H1 (cell line): Measurements from ENCODE around the gene MANEAL. TPM values are rescaled to one million over a fixed set of nuclear protein-coding genes. Genes with fewer than 3 reads are reported as not detected.

ENCODE experiments used
- CTCF ChIA-PET: fragments of 300-600 bp; sonication (Branson Sonifier 250); formaldehyde crosslinking; loops from one replicate; lab custom pipeline; 2021; ENCODE audit not compliant: partially characterized antibody; lab: Charles Lee
- POLR2A ChIA-PET: fragments of 300-600 bp; sonication (Branson Sonifier 250); formaldehyde crosslinking; loops from one replicate; lab custom pipeline; 2021; ENCODE audit warnings: inconsistent platforms; ENCODE audit not compliant: partially characterized antibody; lab: Charles Lee
- DNase-seq, 2 experiments: peaks; one replicate each; pipeline versions ENCODE4 v3.0.0 to v3.0.0-alpha.2; 2010 to 2022; ENCODE audit warnings: low spot score in 2 of 2, low read depth in 1 of 2, mixed read lengths in 1 of 2
- FAIRE-seq: peaks from 2 replicates; lab custom pipeline; 2011; peaks lifted over from hg19 to GRCh38; lab: Jason Lieb, UNC
- H2AFZ ChIP-seq: 2 replicates; pipeline ENCODE4 v1.8.1; 2012; ENCODE audit warnings: low read length, inconsistent platforms
- H2AK5ac ChIP-seq: 2 replicates; pipeline ENCODE4 v1.6.1; 2013; ENCODE audit warnings: low read depth, low read length
- H2BK120ac ChIP-seq: replicated peaks from 2 replicates; pipeline ENCODE3; 2013; ENCODE audit warnings: low read depth, low read length, inconsistent platforms
- H2BK12ac ChIP-seq: 2 replicates; pipeline ENCODE4 v1.6.1; 2013; ENCODE audit warnings: low read depth, low read length
- H2BK15ac ChIP-seq: 2 replicates; pipeline ENCODE4 v1.6.1; 2013; ENCODE audit warnings: low read length
- H2BK20ac ChIP-seq: 2 replicates; pipeline ENCODE4 v1.6.1; 2013; ENCODE audit warnings: low read length
- H2BK5ac ChIP-seq: 2 replicates; pipeline ENCODE4 v1.6.1; 2013; ENCODE audit warnings: low read depth, low read length
- H3K14ac ChIP-seq: 2 replicates; pipeline ENCODE4 v1.6.1; 2013; ENCODE audit warnings: inconsistent platforms; ENCODE audit not compliant: insufficient read length
- H3K18ac ChIP-seq: 2 replicates; pipeline ENCODE4 v1.6.1; 2013; ENCODE audit warnings: low read length; ENCODE audit errors: extremely low read depth
- H3K23ac ChIP-seq: 2 replicates; pipeline ENCODE4 v1.6.1; 2013; ENCODE audit warnings: inconsistent platforms; ENCODE audit not compliant: insufficient read length
- H3K23me2 ChIP-seq: 2 replicates; pipeline ENCODE4 v1.6.1; 2013; ENCODE audit warnings: low read depth, low read length
- H3K27ac ChIP-seq: 2 replicates; pipeline ENCODE4 v1.6.1; 2011; ENCODE audit warnings: low read depth, low read length, inconsistent platforms
- H3K27me3 ChIP-seq, 4 experiments: replicated peaks in 1 of 4; 1 replicate in 1 of 4; 2 replicates in 3 of 4; pipeline versions ENCODE4 v1.6.1 to v1.8.1; 2011 to 2013; ENCODE audit warnings: low read length in 3 of 4, mild to moderate bottlenecking in 3 of 4, inconsistent platforms in 2 of 4, mixed read lengths in 2 of 4, moderate library complexity in 1 of 4; ENCODE audit not compliant: control insufficient read depth in 3 of 4, insufficient read depth in 3 of 4; ENCODE audit errors: extremely low read depth in 1 of 4
- H3K36me3 ChIP-seq, 4 experiments: 2 replicates each; pipeline versions ENCODE4 v1.6.1 to v1.8.1; 2011 to 2013; ENCODE audit warnings: mild to moderate bottlenecking in 4 of 4, low read length in 3 of 4, moderate library complexity in 2 of 4, control low read depth in 1 of 4, inconsistent platforms in 1 of 4; ENCODE audit not compliant: insufficient read depth in 4 of 4, control insufficient read depth in 2 of 4
- H3K4ac ChIP-seq: replicated peaks from 2 replicates; pipeline ENCODE3; 2013; ENCODE audit warnings: low read length, low read depth, mixed read lengths, inconsistent platforms; ENCODE audit not compliant: insufficient read length
- H3K4me1 ChIP-seq, 4 experiments: replicated peaks in 1 of 4; 1 replicate in 1 of 4; 2 replicates in 3 of 4; pipeline versions ENCODE4 v1.6.1 to v1.8.1; 2011 to 2013; ENCODE audit warnings: low read length in 3 of 4, inconsistent platforms in 2 of 4, mixed read lengths in 1 of 4; ENCODE audit not compliant: insufficient read depth in 4 of 4, control insufficient read depth in 3 of 4
- H3K4me2 ChIP-seq, 2 experiments: 2 replicates each; pipeline versions ENCODE4 v1.6.1 to v1.8.1; 2011 to 2013; ENCODE audit warnings: low read depth in 2 of 2, low read length in 2 of 2, control low read depth in 1 of 2, inconsistent platforms in 1 of 2, mild to moderate bottlenecking in 1 of 2; ENCODE audit not compliant: insufficient read depth in 1 of 2
- H3K4me3 ChIP-seq, 4 experiments: fragments of 200-600, 300-600 bp in 1 of 4; sonication (generic), shearing (Covaris generic), sonication (Bioruptor Twin) in 1 of 4; 2 replicates each; pipeline versions ENCODE4 v1.5.1 to v1.8.1; 2011 to 2016; ENCODE audit warnings: low read length in 4 of 4, low read depth in 3 of 4, control low read depth in 2 of 4, inconsistent platforms in 2 of 4, mild to moderate bottlenecking in 2 of 4, mixed read lengths in 1 of 4, moderate library complexity in 1 of 4; ENCODE audit not compliant: insufficient read depth in 2 of 4; ENCODE audit errors: extremely low read depth in 1 of 4
- H3K56ac ChIP-seq: replicated peaks from 2 replicates; pipeline ENCODE3; 2013; ENCODE audit warnings: low read depth, mild to moderate bottlenecking, mixed read lengths, low read length, inconsistent platforms; ENCODE audit not compliant: insufficient read length
- H3K79me1 ChIP-seq: 2 replicates; pipeline ENCODE4 v1.6.1; 2013; ENCODE audit warnings: low read depth, low read length, control low read depth
- H3K79me2 ChIP-seq, 2 experiments: 2 replicates each; pipeline versions ENCODE4 v1.6.1 to v1.8.1; 2012 to 2013; ENCODE audit warnings: low read length in 2 of 2, mild to moderate bottlenecking in 2 of 2, inconsistent platforms in 1 of 2; ENCODE audit not compliant: insufficient read depth in 2 of 2, control insufficient read depth in 1 of 2
- H3K9ac ChIP-seq, 4 experiments: replicated peaks in 1 of 4; 1 replicate in 1 of 4; 2 replicates in 3 of 4; pipeline versions ENCODE4 v1.6.1 to v1.8.1; 2011 to 2013; ENCODE audit warnings: low read depth in 3 of 4, low read length in 3 of 4, control low read depth in 2 of 4, mild to moderate bottlenecking in 2 of 4, moderate library complexity in 2 of 4, inconsistent platforms in 1 of 4; ENCODE audit errors: extremely low read depth in 1 of 4
- H3K9me3 ChIP-seq, 2 experiments: 2 replicates each; pipeline versions ENCODE4 v1.6.1 to v1.8.1; 2012 to 2013; ENCODE audit warnings: mild to moderate bottlenecking in 2 of 2, moderate library complexity in 2 of 2, control low read depth in 1 of 2, inconsistent platforms in 1 of 2, low read depth in 1 of 2, low read length in 1 of 2, mixed read lengths in 1 of 2; ENCODE audit not compliant: insufficient read depth in 2 of 2
- H4K20me1 ChIP-seq, 2 experiments: replicated peaks in 1 of 2; 2 replicates each; pipeline versions ENCODE3 to v1.8.1; 2011 to 2013; ENCODE audit warnings: inconsistent platforms in 2 of 2, low read length in 2 of 2, mild to moderate bottlenecking in 1 of 2; ENCODE audit not compliant: insufficient read depth in 2 of 2, control insufficient read depth in 1 of 2
- H4K5ac ChIP-seq: 2 replicates; pipeline ENCODE4 v1.6.1; 2013; ENCODE audit warnings: low read length, low read depth, mixed read lengths, inconsistent platforms; ENCODE audit not compliant: insufficient read length
- H4K8ac ChIP-seq: 2 replicates; pipeline ENCODE4 v1.8.0; 2013; ENCODE audit warnings: mild to moderate bottlenecking, moderate library complexity, low read length, inconsistent platforms; ENCODE audit not compliant: insufficient read depth; ENCODE audit errors: extremely low read depth
- H4K91ac ChIP-seq: replicated peaks from 2 replicates; pipeline ENCODE3; 2013; ENCODE audit warnings: low read length, mixed read lengths, inconsistent platforms; ENCODE audit not compliant: insufficient read length
- EGR1 ChIP-seq: IDR thresholded peaks from 2 replicates; pipeline ENCODE4 v1.6.1; 2011; ENCODE audit warnings: low read depth, low read length, borderline replicate concordance
- HDAC6 ChIP-seq: IDR thresholded peaks from one replicate; pipeline ENCODE4 v1.7.1; 2012; ENCODE audit warnings: low read depth, mild to moderate bottlenecking, inconsistent platforms, low read length, moderate library complexity
- KDM4A ChIP-seq: IDR thresholded peaks from one replicate; pipeline ENCODE4 v1.7.1; 2012; ENCODE audit warnings: low read depth, mild to moderate bottlenecking, moderate library complexity, low read length, inconsistent platforms; ENCODE audit not compliant: severe bottlenecking
- KDM5A ChIP-seq: fragments of 200-600 bp; IDR thresholded peaks from 2 replicates; pipeline ENCODE4 v1.7.1; 2012; ENCODE audit warnings: mild to moderate bottlenecking, low read length, inconsistent platforms, mixed read lengths
- MAFK ChIP-seq: IDR thresholded peaks from 2 replicates; pipeline ENCODE4 v1.6.1; 2012; ENCODE audit warnings: low read depth, mild to moderate bottlenecking, improper control_type of control experiment, low read length
- RAD21 ChIP-seq, 2 experiments: IDR thresholded peaks in 1 of 2; conservative IDR thresholded peaks in 1 of 2; 2 replicates each; pipeline ENCODE4 v1.6.1; 2011; ENCODE audit warnings: low read depth in 2 of 2, low read length in 2 of 2, improper control_type of control experiment in 1 of 2, inconsistent platforms in 1 of 2, mild to moderate bottlenecking in 1 of 2, moderate library complexity in 1 of 2
- RXRA ChIP-seq: IDR thresholded peaks from 2 replicates; pipeline ENCODE4 v1.6.1; 2011; ENCODE audit warnings: low read depth, mild to moderate bottlenecking, low read length, moderate library complexity; ENCODE audit not compliant: insufficient read depth
- WGBS, 2 experiments: shearing (Covaris generic) in 1 of 2; methylation state at CpG; one replicate each; pipeline versions ENCODE4 v1.1.6 to v1.1.7; 2013 to 2015; ENCODE audit warnings: low lambda C conversion rate in 2 of 2, mixed read lengths in 2 of 2, inconsistent platforms in 1 of 2, low coverage in 1 of 2, missing lambda C conversion rate in 1 of 2; ENCODE audit not compliant: insufficient replicate concordance in 2 of 2, insufficient coverage in 1 of 2, insufficient read length in 1 of 2; ENCODE audit errors: extremely low coverage in 1 of 2, missing lambda C conversion rate in 1 of 2; 5-methylcytosine and 5-hydroxymethylcytosine counted together
- polyA plus RNA-seq, 7 experiments: library from polyadenylated mRNA; depleted of rRNA in 3 of 7; stranded (reverse) in 5 of 7; unstranded in 2 of 7; fragments of >200 nt in 5 of 7; fragments of 200-250 nt in 2 of 7; gene quantifications; 1 replicate in 5 of 7; 2 replicates in 1 of 7; 4 replicates in 1 of 7; pipeline versions ENCODE4 v1.2.1 to v1.2.3, GENCODE V29; 2011 to 2013; ENCODE audit warnings: missing spikeins in 2 of 7, mixed read lengths in 2 of 7
- total RNA-seq: library from RNA; stranded (reverse); fragmentation: NEBNext Ultra II Directional; extraction: Animal tissue kit (Norgen Biotek cat#: 25700); gene quantifications from 2 replicates; pipeline ENCODE4 v1.2.1, GENCODE V29; 2021
- TF ChIP-seq, protein P1 (sequence below): IDR thresholded peaks from 2 replicates; pipeline ENCODE4 v1.6.1; 2012; ENCODE audit warnings: inconsistent platforms
- TF ChIP-seq, protein P2 (sequence below): IDR thresholded peaks from 2 replicates; pipeline ENCODE4 v1.6.1; 2011; ENCODE audit warnings: low read length, improper control_type of control experiment

MANEAL gene
- total and polyA plus RNA-seq, 2 of the 8 experiments (the other 6 are each of a cell fraction or from before 2014, with no cell fraction given) = 4.8 to 7.2 TPM

DNA sequence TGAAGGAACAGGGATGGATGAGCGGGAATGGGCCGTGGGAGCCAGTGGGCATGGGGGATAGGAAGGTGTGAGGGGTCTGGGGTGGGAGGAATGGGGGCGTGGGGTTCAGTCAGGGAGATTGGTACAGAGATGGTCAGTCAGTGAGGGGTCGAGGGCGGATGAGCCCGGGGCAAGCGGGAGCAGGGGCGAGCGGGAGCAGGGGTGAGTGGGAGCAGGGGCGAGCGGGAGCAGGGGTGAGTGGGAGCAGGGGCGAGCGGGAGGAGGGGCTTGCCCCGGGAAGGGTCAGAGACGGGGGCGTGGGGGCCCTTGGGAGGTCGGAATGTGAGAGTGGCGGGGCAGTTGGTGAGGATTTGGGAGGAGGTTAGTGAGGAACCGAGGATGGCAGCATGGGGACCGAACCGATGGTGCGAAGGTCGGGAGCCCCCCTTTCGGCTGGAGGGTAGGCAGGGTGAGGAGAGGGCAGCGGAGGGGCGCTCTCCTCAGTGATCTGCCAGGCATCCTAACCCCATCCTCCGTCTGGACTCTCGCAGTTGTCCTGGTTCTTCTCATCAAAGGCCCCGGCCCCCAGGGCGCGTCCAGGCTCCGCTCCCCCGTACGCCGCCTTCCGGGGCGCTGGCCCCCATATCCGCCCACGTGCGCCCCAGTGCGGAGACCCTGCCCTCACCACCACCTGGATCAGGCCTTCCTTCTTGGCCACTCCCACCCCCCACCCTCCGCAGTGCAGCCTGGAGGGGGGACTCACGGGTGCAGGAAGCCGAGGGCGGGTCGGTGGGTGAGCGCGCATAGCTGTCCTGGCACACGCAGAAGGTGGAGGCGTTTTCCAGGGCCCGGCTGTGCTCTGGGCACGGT is 40.0 kb upstream of the MANEAL start:
- peaks cover 35 to 77% (median 59%) of the 10 kb centered on the region in 4 experiments for H3K27me3 ChIP-seq
- no peaks in the 10 kb centered on the region for H3K9me3 ChIP-seq
- H2BK12ac ChIP-seq = peak overlapping the region; percentile 17; the same call in 1 of the 2 replicates
- no peak overlapping the region for H3K56ac ChIP-seq
- H2BK20ac ChIP-seq = no peak overlapping the region
- DNase-seq (peak in 1 of 2 experiments; percentile 65), FAIRE-seq (no peak)
- no peak overlapping the region for H4K91ac ChIP-seq
- H3K36me3 ChIP-seq = peaks cover 0 to 3% (median 0%) of the 10 kb centered on the region in 4 experiments; a peak in 1 of 8 replicates
- H4K8ac ChIP-seq = peak overlapping the region; percentile 53; the same call in 1 of the 2 replicates
- POLR2A ChIA-PET = interaction anchor here (1.4 kb wide), 1 partner anchor 12 kb away, joined by 5 read pairs; the partner anchor contains the start of gene EPHA10
- H3K9ac ChIP-seq = no peak overlapping the region
- H2BK5ac ChIP-seq = no peak overlapping the region
- WGBS, 2 experiments = 18% methylated on average over 31 of the region's 52 CpGs; no CpG with 5 or more reads in 1 of the 2 experiments
- H4K5ac ChIP-seq = no peak overlapping the region
- CTCF ChIA-PET = interaction anchor here (1.1 to 2.1 kb wide), 2 partner anchors 8 to 12 kb away, joined by 3 to 12 read pairs; partner anchors contain the start of gene EPHA10
- H3K4ac ChIP-seq = no peak overlapping the region
- H3K18ac ChIP-seq = peak overlapping the region; percentile 7
- H3K14ac ChIP-seq = no peak overlapping the region
- no peak overlapping the region for H3K27ac ChIP-seq
- H3K23me2 ChIP-seq = peaks cover 5% of the 10 kb centered on the region; the same call in 1 of the 2 replicates
- H3K79me2 ChIP-seq = no peaks in the 10 kb centered on the region
- peak overlapping the region; percentile 20 to 60 (median 30); a peak in 7 of 8 replicates for H3K4me3 ChIP-seq
- no peaks in the 10 kb centered on the region for H4K20me1 ChIP-seq
- peaks cover 0 to 9% (median 0%) of the 10 kb centered on the region in 4 experiments; a peak in 3 of 7 replicates for H3K4me1 ChIP-seq
- H3K23ac ChIP-seq = no peak overlapping the region
- H2BK15ac ChIP-seq = no peak overlapping the region
- H2AK5ac ChIP-seq = no peak overlapping the region
- H3K4me2 ChIP-seq = peak overlapping the region; percentile 72 to 76
- no peak overlapping the region for H2BK120ac ChIP-seq
- H2AFZ ChIP-seq = no peak overlapping the region
- no peaks in the 10 kb centered on the region for H3K79me1 ChIP-seq
- TF ChIP-seq MAFK (no peak), KDM4A (peak; percentile 84), RAD21 (IDR thresholded peaks at IDR 0.05 in 1 of 2, conservative IDR thresholded peaks at IDR 0.05 in 1 of 2; ENCODE audit: low read depth in 2 of 2, low read length in 2 of 2) (no peak), KDM5A (no peak), HDAC6 (no peak), RXRA (no peak), EGR1 (no peak)
- TF ChIP-seq, protein P1, sequence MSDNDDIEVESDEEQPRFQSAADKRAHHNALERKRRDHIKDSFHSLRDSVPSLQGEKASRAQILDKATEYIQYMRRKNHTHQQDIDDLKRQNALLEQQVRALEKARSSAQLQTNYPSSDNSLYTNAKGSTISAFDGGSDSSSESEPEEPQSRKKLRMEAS = peak; percentile 68
- TF ChIP-seq, protein P2, sequence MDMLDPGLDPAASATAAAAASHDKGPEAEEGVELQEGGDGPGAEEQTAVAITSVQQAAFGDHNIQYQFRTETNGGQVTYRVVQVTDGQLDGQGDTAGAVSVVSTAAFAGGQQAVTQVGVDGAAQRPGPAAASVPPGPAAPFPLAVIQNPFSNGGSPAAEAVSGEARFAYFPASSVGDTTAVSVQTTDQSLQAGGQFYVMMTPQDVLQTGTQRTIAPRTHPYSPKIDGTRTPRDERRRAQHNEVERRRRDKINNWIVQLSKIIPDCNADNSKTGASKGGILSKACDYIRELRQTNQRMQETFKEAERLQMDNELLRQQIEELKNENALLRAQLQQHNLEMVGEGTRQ = no peak
